Stimulated activated CD4-positive, alpha-beta T cell treated with anti-CD3 and anti-CD28 coated beads, TNF-alpha, amount 100 ng/mL, for 48 hours (primary cell): ENCODE results near the gene TFAP2B.

Experiments used
- DNase-seq, 3 donors: peaks; one replicate each; pipeline ENCODE4 v3.0.0-alpha.2; 2020; ENCODE audit warnings: low read depth in 3 of 3

TFAP2B gene

DNA sequence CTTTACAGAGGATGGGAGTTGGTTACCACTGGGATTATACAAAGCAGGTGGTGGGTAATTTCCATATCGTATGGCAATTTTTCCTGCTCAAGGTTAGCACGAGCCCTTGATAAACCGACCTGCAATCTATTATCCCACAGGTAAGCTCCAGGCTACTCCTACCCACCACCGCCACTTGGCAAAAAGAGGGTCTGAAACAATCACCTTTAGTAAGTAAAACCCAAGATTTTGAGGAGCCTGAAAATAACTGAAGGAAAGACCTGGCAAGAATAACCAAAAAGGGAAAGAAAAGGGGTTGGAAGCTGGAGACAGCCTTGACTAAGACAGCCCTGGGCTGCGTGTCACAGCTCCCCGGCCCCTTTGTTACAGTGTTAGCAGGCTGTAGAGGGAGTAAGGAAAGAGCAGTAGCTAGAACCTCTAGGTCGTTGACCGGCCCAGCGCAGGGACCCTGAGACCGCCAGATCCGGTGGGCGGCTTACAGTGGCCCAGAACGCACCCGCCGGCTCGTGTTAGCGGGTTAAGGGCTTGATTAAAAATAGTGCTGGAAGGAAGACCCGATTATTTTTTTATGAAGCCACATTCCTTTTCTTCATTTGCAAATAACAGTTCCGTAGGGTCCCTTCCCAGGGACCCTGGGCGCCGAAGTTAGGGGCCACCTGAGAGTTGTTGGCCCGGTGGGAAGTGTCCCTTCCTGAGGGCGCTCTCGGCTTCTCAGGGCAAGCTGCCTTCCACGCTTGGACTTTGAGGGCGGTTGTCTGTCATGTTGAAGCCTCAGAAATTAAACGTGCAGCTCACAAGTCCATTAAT is 30.5 kb downstream of the TFAP2B start:
- no peak for DNase-seq

DNA sequence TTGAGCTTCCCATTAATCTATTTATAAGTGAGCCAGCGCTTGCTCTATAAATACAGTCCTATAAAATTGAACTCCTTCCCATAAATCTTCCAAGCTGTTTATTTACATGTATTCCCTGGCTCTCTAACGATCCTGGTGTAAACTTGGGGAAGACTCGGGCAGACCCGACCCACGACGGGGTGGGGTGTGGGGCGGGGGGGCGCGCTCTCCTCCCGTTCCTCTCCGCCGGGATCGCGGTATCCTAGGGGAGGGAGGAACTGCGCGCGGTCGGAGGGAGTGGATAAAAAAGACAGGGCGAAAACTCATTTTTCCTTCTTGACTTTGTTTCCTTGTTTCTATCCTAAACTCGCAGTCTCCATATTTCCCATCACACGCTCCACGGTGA is 31.1 kb downstream of the TFAP2B start:
- DNase-seq, result no peak

DNA sequence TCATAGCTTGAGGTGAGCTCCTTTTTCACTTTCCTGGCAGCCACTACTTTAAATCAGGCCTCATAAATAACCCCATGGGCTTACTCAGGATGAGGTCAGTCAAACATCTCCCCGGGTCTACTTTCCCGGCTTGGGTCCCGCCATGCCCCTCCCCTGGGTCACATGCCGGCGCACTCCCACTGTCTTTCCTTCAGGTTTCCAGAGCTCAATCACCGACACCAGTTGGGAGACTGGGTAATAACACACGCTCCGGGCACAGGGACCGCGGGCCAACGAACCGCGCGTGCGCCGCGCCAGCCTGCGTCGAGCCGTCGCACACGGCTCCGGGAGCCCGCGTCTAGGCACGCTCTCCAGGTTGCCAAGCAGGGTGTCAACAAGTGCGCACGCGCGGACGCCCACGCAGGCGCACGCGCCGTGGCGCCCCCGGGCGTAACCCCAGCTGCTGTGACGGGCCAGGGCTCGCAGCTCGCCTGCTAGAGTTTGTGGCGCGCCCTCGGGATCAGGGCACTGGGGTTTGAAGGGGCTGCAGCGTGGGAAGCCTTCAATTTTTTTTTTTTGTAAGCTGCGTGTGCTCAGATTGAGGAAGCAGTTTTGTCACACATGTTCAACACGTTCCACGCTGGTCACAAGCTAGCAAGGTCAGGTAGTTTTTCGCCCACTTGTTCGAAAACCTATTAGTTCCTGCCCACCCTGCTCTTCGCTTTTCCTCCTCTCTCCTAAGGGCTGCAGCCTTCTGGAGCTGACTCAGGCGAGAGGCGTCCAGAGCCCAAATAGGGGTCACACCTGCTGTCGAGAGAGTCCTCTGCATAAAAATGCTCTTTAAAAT is 31.8 kb downstream of the TFAP2B start:
- DNase-seq, result no peak

DNA sequence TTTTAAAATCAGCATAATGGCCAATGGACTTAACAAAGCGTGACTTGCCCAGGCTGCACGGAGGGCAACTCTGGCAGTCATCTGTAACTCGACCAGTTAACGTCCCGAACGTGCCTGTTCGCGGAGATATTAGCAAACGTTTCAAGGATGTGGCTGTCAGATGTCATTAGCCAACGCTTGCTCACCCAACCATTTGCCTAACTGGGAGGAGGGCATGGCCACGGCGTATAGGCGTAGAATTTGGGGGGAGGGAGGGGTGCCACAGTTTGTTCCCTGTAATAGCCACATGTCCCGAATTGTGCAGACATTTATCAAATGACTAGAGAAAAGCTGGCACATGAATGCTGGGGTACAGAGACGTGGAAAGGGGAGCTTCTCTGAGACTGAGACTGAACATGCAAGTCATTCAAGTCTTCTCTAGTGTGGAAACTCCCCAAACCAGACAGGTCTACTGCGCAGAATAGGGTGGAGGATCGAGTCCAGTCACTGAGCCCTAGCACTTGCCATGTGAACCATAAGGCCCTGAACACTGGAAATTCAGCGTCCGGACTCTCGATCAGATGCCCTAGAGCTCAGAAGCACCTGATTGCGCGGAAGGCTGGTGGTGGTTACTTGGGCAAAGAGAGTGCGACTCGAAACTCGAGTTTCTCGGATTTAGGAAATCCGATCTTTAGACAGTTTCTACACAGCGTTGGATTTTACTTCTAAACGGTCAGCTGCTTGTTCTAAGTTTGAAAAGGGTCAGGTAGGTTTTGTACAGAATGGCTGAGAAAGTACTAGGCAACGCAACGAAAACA is 32.6 kb downstream of the TFAP2B start:
- no peak for DNase-seq

DNA sequence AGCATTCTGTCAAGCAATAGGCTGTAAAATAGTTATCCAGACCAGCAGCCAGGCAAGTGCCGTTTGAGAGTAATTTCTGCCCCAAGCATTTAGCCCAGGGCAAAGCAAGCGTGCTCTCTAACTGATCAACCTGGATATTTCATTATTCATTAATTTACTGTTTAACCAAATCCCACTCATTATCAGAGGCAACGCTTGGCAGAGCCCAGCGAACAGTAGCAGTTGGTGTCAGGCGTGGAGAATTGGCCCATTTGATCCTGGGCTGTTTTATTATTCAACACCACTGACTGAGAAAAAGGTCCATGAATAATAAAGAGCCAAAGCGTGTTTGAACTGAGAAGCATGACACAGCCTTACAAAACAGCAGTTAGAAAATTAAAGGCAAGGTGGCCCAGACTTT is 35.3 kb downstream of the TFAP2B start:
- no peak for DNase-seq

DNA sequence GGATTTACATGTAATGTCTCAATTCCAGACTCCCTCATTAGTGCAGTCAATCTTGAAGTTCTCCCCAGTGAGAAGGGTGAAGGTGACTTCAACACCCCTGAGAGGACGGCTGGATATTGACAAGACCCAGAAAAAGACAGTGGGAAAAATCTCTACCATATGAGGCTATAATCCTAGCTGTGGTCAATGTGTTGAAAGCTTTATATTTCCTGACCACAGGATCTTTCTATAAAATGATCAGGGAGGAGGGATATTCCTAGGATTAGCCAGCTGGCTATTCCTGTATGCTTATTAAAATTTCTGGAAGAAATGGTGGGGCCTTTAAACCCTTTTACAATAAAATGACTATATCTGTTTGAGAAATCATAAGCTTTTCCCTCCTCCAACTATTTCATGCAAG is 43.0 kb downstream of the TFAP2B start:
- no peak for DNase-seq

DNA sequence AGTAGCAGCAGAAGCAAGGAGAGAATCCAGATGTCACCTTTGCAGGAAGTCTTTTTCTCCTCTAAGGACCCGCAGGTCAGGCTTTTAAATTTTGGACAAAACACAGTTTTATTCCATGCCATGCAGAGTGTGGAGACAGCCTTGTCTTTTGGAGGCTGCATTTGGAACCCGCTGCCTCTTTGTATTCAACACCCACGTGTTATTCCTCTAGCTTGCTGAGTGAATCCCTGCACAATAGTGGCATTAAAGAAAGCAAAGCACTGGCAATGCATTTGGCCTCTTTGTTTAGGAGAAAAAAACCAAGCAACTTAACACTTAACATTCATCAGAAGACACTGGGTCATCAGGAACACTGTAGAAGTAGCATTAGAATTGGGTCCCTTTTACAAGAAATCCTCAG is 43.5 kb downstream of the TFAP2B start:
- no peak for DNase-seq

DNA sequence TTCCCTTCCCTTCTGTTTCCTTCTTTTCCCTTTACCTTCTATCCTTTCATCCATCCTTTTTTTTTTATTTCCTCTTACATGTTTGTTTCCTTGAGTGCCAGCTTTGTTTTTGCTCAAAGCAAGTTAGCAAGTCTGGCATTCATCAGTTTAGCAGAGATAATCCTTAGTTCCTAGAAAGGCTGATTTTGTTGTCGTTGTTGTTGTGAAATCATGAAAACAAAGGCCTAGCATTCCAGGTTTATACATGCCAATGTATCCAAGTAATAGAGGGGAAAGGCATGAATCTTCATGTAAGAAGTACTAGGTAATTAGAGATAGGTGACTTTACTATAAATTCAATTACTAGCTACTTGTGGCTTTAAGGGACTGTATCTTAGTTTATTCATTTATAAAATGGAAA is 45.9 kb downstream of the TFAP2B start:
- DNase-seq, result no peak

DNA sequence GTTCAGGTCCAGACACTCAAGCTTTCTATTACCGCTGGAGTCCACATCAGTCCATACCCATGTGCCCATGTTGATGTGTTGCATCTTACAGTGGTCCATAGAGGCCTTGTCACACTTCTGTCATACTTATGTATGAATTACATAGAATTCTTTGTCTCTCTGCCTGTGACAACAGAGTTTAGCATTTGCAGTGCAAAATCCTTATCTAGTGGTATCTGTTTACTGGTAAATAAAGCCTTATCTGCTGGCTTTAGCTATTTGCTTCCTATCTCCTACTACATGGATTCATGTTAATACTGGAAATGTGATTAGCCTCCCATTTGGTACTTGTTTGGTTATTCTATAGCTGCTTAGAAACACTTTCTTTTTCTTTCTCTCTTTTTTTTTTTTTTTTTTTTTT is 49.8 kb downstream of the TFAP2B start:
- no peak for DNase-seq

DNA sequence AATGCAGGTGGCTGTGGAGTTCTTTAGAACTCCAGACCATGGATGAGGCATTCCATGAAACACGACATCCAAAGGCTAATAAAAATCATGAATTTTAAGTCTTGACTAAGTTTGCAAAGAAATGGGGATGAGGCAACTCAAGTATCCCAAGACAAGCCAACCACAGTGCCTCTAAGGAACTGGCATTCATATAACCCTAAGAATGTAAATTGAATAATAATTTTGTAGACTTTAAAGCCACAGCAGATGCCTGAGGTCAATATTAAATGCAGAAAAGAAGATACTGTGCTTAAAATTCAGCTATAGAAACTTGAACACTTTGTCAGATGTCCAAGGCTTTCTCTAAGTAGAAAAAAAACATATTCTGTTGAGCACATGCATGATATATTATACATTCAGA is 54.5 kb downstream of the TFAP2B start:
- DNase-seq, result no peak

DNA sequence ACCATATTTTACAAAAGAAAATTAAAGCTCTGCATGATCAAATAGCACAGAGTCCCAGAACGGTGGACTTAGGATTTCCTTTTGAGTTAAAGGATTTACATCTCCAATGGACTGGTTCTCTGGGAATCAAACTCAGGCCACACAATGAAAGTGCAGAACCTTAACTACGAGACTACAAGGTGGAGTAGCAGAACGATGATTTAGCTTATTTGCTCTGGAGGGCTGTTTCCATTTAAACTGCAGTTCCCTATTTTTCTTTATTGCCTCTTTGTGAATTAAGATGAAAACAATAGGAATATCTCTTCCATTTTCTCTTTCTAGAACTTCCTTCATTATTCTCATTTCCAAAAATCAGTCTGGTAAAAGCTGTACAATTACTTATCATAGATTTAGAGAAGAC is 65.7 kb downstream of the TFAP2B start:
- DNase-seq, result no peak

DNA sequence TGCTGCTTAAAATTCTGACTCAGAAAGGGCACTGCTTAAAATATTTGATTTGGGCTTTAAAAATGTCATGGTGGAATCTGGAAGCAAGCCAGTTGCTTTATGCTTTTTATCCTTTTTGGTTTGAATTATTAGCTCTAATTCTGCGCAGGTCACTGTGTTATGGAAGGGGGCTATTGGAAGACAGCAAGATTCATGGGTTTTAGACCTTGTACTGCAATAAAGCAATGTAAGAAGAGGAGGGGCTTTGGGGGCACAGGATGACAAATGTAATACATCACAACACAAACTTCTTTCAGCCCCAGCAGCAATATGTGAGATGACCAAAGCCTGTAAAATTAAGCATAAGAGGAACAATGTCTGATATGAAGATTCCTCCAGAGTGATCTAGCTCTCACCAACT is 68.4 kb downstream of the TFAP2B start:
- no peak for DNase-seq

DNA sequence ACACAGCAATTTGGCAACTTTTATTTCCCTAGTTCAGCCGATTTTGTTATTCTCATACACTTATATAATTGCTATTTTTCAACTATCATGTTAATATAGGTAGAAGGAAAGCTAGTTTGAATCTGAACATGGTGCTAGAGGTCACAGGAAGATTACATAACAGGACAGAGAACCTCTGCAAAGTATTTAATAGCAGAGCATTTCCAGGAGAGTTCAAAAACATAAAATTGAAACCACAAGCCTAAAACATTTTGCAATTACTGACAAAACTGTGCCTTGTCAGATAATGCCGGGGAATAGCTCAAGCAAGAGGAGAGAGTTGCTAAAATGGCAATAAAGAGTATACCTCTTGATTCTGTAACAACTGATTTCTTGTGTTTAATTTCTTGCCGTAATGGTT is 70.8 kb downstream of the TFAP2B start:
- no peak for DNase-seq

DNA sequence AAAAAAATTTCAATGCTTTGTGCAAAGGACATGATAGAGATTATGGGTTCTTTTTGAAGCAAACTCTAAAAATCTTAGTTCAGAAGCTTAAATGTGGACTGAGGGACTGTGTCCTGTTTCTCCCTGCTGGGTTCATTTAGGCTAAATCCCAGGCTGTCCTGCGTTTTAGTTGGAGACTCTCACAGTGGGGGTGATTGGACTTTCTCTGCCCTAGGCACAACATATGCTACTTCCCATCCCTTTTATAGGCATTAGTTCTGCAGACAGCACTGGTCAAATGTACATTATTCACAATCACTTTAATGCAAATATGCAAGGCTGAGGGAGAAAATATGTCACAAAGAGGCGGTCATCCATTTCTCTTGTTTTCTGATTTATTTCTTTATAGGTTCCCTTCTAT is 71.3 kb downstream of the TFAP2B start:
- no peak for DNase-seq

DNA sequence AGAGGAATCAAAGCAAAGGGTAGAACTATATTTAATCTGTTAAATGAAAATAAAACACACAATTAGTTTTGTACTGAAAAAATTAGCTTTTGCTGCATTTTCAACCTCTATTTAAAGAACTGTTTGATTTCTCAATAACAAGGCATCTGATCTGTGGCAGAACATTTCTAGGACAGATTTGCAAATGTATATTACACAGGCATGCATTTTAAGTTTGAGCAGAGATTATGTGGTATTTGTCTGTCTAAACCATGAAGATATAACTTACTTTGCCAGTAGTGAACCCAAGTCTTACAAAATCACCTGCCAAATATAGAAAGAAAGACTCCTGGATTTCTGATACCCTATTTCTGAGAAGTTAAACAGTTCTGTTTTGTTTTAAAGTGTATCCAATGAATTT is 71.9 kb downstream of the TFAP2B start:
- no peak for DNase-seq

DNA sequence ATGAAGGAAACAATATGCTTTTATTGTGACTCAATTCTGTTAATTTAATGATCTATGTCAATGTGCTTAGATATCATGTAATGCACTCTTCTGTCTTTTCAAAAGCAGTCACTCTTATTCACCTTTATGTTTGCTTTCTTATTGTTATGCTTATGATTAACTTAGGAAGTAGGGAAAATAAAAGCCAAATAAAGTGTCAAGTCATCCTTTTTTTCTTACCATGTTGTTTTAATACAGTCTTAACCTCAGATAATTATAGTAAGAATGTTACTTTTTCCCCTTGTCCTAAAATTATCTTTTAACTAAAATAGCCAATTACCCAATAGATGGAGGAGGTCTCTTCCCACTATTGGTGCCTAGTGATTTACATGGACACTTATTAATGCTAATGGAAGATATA is 72.6 kb downstream of the TFAP2B start:
- no peak for DNase-seq
